NCI-H128 (cell line): ENCODE measurements around the gene EMP1.
"Not testable (repeated sequence)": the region's sequence is repeated elsewhere in the genome, so short reads cannot be mapped to it uniquely, and the experiment has no call there.

Source experiments
- DNase-seq: peaks from one replicate; lab custom pipeline; 2025; ENCODE audit not compliant: unreplicated experiment; lab: John Stamatoyannopoulos, UW

Gene EMP1

GRCh38 chr12:13255792-13256691 is 59.5 kb downstream of the EMP1 start:
- DNase-seq: peak; percentile 92

- no peak for DNase-seq
Observed at GRCh38 chr12:13256692-13257045, 60.1 kb downstream of the EMP1 start.

DNA sequence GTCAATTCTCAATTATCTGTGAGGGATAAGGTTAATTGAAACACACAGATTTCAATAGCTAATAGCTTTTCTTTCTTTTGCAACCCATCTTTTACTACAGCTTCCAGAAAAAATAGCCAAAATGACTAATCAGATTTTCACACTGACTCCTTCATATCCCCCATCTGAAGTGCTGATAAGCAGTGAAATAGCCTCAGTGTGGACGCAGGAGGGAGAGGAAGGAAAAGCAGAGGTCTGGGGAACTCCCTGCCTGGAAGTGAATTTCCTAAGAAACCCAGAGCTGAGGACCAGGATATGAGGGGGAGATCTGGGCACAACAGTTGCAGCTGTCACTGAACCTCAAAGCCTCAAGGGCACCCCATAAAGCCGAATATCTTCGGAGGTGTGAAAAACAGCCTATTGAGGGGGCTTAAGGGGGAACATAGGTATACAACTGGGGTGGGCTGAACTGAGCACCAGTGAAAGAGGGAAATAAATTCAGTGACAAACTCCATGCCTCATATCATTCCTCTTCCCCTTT is 60.9 kb downstream of the EMP1 start:
- DNase-seq: no peak

GRCh38 chr12:13258197-13258596 is 61.7 kb downstream of the EMP1 start:
- DNase-seq: no peak

DNA sequence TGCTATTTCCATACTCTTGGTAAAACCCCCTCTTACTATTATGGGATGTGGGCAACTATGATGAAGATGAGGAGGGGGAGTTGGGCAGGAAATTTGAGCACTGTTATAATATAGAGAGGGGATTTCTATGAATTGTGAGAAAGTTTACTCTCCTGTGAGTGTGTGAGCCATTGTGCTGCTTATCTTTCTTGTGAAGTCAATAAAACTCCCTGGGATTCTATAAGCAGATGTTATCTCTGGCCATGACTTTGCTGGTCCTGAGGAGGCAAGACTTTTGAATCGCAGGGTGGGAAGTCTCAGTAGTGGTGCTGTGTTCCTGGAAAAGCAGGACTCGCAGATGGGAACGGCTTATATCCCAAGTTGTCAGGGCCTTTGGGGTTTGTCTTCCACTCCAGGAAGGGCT is 62.2 kb downstream of the EMP1 start:
- DNase-seq: no peak

DNA sequence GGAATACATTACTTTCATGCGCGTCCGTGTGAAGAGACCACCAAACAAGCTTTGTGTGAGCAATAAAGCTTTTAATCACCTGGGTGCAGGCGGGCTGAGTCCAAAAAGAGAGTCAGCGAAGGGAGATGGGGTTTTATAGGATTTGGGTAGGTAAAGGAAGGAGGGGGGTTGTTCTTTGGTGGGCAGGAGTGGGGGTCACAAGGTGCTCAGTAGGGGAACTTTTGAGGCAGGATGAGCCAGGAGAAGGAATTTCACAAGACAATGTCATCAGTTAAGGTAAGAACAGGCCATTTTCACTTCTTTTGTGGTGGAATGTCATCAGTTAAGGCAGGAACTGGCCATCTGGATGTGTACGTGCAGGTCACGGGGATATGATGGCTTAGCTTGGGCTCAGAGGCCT is 63.1 kb downstream of the EMP1 start:
- DNase-seq: not testable (repeated sequence)

GRCh38 chr12:13267826-13268225 is 71.3 kb downstream of the EMP1 start:
- DNase-seq: not testable (repeated sequence)

DNA sequence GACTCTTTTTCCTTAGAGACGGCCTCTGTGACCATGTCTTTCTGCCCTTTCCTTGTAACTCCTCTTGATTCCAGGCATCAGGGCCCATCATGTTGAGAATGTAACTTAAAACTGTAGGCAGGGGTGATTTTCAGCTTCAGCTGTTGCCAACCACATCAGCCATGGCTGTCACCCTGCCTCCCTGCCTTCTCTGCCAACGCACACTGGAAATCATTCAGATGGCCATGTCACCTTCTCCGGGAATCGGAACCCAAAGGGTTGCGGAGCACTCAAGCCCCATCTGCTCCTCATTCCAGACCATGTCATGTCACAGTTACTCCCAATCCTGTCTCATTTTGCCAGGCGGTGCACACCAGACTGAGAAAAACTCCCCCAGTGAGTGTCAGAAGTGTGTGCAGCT is 72.1 kb downstream of the EMP1 start:
- no peak for DNase-seq
